ENCODE data around the gene RHEB. TPM values are rescaled to one million over a fixed set of nuclear protein-coding genes. Genes with fewer than 3 reads are reported as not detected.

RHEB gene
- total and polyA plus RNA-seq, 5 donors = 115 to 217 (median 125) TPM

DNA sequence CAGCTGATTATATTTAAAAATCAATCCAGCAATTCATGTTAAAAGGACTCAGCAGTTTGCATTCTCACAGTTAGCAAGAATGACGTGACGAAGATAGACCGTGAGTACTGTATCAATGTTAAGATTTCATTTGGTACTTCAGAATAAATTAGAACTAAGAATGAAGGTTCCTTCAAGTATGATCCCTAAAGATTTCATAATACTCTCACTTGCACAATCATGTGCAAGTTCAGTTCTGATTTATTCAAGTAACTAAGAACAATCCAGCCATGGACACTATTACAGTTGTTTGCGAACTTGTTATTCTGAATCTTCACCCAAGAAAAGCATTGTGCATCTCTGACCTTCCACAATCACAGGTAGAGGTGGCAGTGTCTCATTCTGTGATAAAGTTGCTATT is 7.7 kb downstream of the RHEB start:
- H3K4me1 ChIP-seq (ENCODE audit: control insufficient read depth, insufficient read depth, low read length) = peaks cover 14% of the 10 kb centered on the region
- peak overlapping the region; percentile 77 for H3K27ac ChIP-seq (ENCODE audit: low read length)
- no peaks in the 10 kb centered on the region for H3K9me3 ChIP-seq (ENCODE audit: control insufficient read depth, low read length)
- ATAC-seq (peak; percentile 17 to 28), DNase-seq (no peak)
- WGBS = 66% methylated on average over 4 of the region's 4 CpGs
- H3K27me3 ChIP-seq (ENCODE audit: control insufficient read depth, insufficient read depth) = no peaks in the 10 kb centered on the region
- intact Hi-C loops (cut with DNase I) = no loop called here
- H3K4me3 ChIP-seq (ENCODE audit: low read length) = no peak overlapping the region

GRCh38 chr7:151511270-151511669 is 8.4 kb downstream of the RHEB start:
- DNase-seq = no peak
- Histone ChIP-seq H3K27ac (ENCODE audit: low read length) (no peak overlapping the region), H3K27me3 (ENCODE audit: control insufficient read depth, insufficient read depth) (no peaks in the 10 kb centered on the region), H3K4me1 (ENCODE audit: control insufficient read depth, insufficient read depth, low read length) (peaks cover 17% of the 10 kb centered on the region), H3K4me3 (ENCODE audit: low read length) (no peak overlapping the region), H3K9me3 (ENCODE audit: control insufficient read depth, low read length) (no peaks in the 10 kb centered on the region)
- intact Hi-C loops (cut with DNase I) = no loop called here
- no peak for ATAC-seq
- 70% methylated on average over 4 of the region's 4 CpGs for WGBS

GRCh38 chr7:151509670-151510333 is 9.9 kb downstream of the RHEB start:
- DNase-seq (no peak), ATAC-seq (no peak)
- no peak overlapping the region for H3K27ac ChIP-seq (ENCODE audit: low read length)
- 66% methylated on average over 5 of the region's 5 CpGs for WGBS
- H3K4me1 ChIP-seq (ENCODE audit: control insufficient read depth, insufficient read depth, low read length) = peaks cover 17% of the 10 kb centered on the region
- no peaks in the 10 kb centered on the region for H3K27me3 ChIP-seq (ENCODE audit: control insufficient read depth, insufficient read depth)
- intact Hi-C loops (cut with DNase I) = no loop called here
- no peak overlapping the region for H3K4me3 ChIP-seq (ENCODE audit: low read length)
- no peaks in the 10 kb centered on the region for H3K9me3 ChIP-seq (ENCODE audit: control insufficient read depth, low read length)

DNA sequence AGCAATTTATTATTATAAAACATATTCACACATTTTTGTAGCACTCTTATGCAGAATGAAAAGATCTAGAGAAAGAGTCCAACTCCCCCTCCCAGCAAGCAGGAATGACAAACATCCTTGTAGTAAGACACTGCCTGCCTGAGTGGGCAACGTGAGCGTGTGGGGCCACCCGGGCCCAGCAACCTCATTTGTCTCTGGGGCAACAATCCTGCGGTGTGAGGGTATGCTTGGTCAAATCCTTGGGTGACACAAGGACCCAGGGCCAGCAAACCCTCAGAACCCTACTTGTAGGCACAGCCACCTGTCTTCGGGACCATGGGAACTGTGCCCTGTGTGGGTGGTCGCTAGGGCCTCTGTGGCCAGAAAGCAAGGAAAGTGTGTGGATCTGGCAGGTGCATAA is 10.7 kb downstream of the RHEB start:
- no peak for ATAC-seq
- 77% methylated on average over 6 of the region's 6 CpGs for WGBS
- no peak overlapping the region for H3K27ac ChIP-seq (ENCODE audit: low read length)
- H3K4me3 ChIP-seq (ENCODE audit: low read length) = no peak overlapping the region
- peaks cover 20% of the 10 kb centered on the region for H3K4me1 ChIP-seq (ENCODE audit: control insufficient read depth, insufficient read depth, low read length)
- DNase-seq = no peak
- no peaks in the 10 kb centered on the region for H3K9me3 ChIP-seq (ENCODE audit: control insufficient read depth, low read length)
- H3K27me3 ChIP-seq (ENCODE audit: control insufficient read depth, insufficient read depth) = no peaks in the 10 kb centered on the region
- intact Hi-C loops (cut with DNase I) = no loop called here

- Histone ChIP-seq H3K27ac (ENCODE audit: low read length) (no peak overlapping the region), H3K4me3 (ENCODE audit: low read length) (no peak overlapping the region), H3K9me3 (ENCODE audit: control insufficient read depth, low read length) (no peaks in the 10 kb centered on the region), H3K27me3 (ENCODE audit: control insufficient read depth, insufficient read depth) (no peaks in the 10 kb centered on the region), H3K4me1 (ENCODE audit: control insufficient read depth, insufficient read depth, low read length) (peaks cover 21% of the 10 kb centered on the region)
- intact Hi-C loops (cut with DNase I) = no loop called here
- WGBS = 64% methylated on average over 2 of the region's 2 CpGs
- ATAC-seq (no peak), DNase-seq (no peak)
Observed at GRCh38 chr7:151507806-151508205, 11.9 kb downstream of the RHEB start.

DNA sequence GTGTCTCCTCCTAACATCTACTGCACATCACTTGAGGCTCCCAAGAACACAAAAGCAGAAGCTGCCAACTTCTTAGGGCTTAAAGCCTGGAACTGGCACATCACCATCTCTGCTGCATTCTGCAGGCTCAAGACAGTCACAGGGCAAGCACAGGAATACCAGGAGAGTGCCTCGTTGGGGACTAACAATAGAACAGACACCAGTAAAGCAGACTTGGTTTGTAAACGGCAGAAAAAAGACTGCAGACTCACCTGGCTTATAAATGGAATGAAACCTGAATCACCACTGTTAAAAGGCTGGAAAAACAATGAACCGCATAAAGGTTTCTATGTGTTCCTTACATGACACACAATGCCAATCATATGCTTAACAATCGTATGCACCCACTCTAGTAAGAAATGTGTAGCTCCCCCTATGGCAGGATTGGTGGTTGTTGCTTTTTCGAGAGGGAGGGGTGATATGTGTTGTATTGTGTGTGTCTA is 12.8 kb downstream of the RHEB start:
- ATAC-seq (peak in 1 of 2 donors; percentile 44), DNase-seq (no peak)
- Histone ChIP-seq H3K27me3 (ENCODE audit: control insufficient read depth, insufficient read depth) (no peaks in the 10 kb centered on the region), H3K9me3 (ENCODE audit: control insufficient read depth, low read length) (no peaks in the 10 kb centered on the region), H3K27ac (ENCODE audit: low read length) (peak overlapping the region; percentile 48), H3K4me3 (ENCODE audit: low read length) (no peak overlapping the region), H3K4me1 (ENCODE audit: control insufficient read depth, insufficient read depth, low read length) (peaks cover 19% of the 10 kb centered on the region)
- intact Hi-C loops (cut with DNase I) = no loop called here
- 53% methylated on average over 5 of the region's 5 CpGs for WGBS

- WGBS = 94% methylated on average over 4 of the region's 4 CpGs
- H3K27ac ChIP-seq (ENCODE audit: low read length) = no peak overlapping the region
- intact Hi-C loops (cut with DNase I) = no loop called here
Observed at GRCh38 chr7:151505836-151506468, 13.7 kb downstream of the RHEB start.

DNA sequence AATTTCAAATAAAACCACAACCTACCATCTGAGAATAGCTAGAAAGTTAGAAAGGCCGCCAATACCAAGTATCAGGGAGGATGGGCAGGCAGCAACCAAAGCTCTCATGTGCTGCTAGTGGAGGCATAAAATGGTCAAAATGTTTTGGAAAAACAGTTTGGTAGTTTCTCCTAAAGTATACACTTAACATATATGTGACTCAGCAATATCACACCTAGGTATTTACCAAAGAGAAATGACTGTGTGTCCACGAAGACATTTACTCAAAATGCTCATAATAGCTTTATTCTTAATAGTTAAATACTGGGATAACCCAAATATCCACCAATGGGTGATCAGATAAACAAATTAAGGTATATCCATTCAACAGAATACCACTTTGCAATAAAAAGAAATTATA is 14.3 kb downstream of the RHEB start:
- no peak overlapping the region for H3K27ac ChIP-seq (ENCODE audit: low read length)
- no peaks in the 10 kb centered on the region for H3K9me3 ChIP-seq (ENCODE audit: control insufficient read depth, low read length)
- intact Hi-C loops (cut with DNase I) = no loop called here
- 91% methylated on average over 2 of the region's 2 CpGs for WGBS
- ATAC-seq (no peak), DNase-seq (no peak)
- no peak overlapping the region for H3K4me3 ChIP-seq (ENCODE audit: low read length)
- peaks cover 19% of the 10 kb centered on the region for H3K4me1 ChIP-seq (ENCODE audit: control insufficient read depth, insufficient read depth, low read length)
- H3K27me3 ChIP-seq (ENCODE audit: control insufficient read depth, insufficient read depth) = no peaks in the 10 kb centered on the region

More at GRCh38 chr7:151505836-151506468, 13.7 kb downstream of the RHEB start:
- DNase-seq (no peak), ATAC-seq (no peak)
- Histone ChIP-seq H3K27me3 (ENCODE audit: control insufficient read depth, insufficient read depth) (no peaks in the 10 kb centered on the region), H3K4me1 (ENCODE audit: control insufficient read depth, insufficient read depth, low read length) (peaks cover 19% of the 10 kb centered on the region), H3K9me3 (ENCODE audit: control insufficient read depth, low read length) (no peaks in the 10 kb centered on the region), H3K4me3 (ENCODE audit: low read length) (no peak overlapping the region)

DNA sequence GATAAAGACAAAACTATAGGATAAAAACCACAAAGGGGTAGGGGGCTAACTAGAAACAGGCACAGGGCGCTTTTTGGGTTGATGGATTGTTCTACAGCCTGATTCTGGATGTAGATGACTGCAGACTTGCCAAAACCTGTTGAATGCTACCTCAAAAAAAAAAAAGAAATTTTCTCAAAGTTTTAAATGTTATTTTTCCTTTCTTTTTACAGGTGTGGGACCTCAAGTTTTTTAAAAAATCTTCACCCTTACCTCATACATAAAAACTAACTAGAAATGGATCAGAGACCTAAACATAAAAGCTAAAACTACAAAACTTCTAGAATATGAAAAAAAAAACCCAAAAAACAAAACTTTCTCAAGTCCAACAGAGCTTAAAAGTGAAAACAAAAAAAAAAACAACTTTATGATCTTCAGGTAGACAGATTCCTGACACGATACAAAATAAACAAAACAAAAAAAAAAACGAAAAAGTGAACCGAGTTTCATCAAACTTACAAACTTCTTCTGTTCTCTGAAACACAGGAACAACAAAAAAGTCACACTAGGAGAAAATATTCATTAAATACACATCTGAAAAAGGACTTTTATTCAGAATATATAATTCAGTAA is 14.9 kb downstream of the RHEB start:
- H3K27me3 ChIP-seq (ENCODE audit: control insufficient read depth, insufficient read depth) = no peaks in the 10 kb centered on the region

GRCh38 chr7:151503902-151504714 is 15.6 kb downstream of the RHEB start:
- Histone ChIP-seq H3K4me3 (ENCODE audit: low read length) (no peak overlapping the region), H3K4me1 (ENCODE audit: control insufficient read depth, insufficient read depth, low read length) (peaks cover 13% of the 10 kb centered on the region), H3K9me3 (ENCODE audit: control insufficient read depth, low read length) (no peaks in the 10 kb centered on the region), H3K27ac (ENCODE audit: low read length) (peak overlapping the region; percentile 25), H3K27me3 (ENCODE audit: control insufficient read depth, insufficient read depth) (no peaks in the 10 kb centered on the region)
- WGBS = 78% methylated on average over 7 of the region's 7 CpGs
- ATAC-seq (peak; percentile 81 to 85), DNase-seq (peak in 1 of 3 donors; percentile 30)
- intact Hi-C loops (cut with DNase I) = no loop called here

More for the DNA sequence above, 14.9 kb downstream of the RHEB start:
- H3K27ac ChIP-seq (ENCODE audit: low read length) = no peak overlapping the region
- DNase-seq = no peak
- H3K4me3 ChIP-seq (ENCODE audit: low read length) = no peak overlapping the region
- intact Hi-C loops (cut with DNase I) = no loop called here
- H3K4me1 ChIP-seq (ENCODE audit: control insufficient read depth, insufficient read depth, low read length) = peaks cover 16% of the 10 kb centered on the region
- no peak for ATAC-seq
- H3K9me3 ChIP-seq (ENCODE audit: control insufficient read depth, low read length) = no peaks in the 10 kb centered on the region
- 90% methylated on average over 4 of the region's 4 CpGs for WGBS

GRCh38 chr7:151501676-151502075 is 18.0 kb downstream of the RHEB start:
- intact Hi-C loops (cut with DNase I) = no loop called here
- no peaks in the 10 kb centered on the region for H3K27me3 ChIP-seq (ENCODE audit: control insufficient read depth, insufficient read depth)
- H3K4me1 ChIP-seq (ENCODE audit: control insufficient read depth, insufficient read depth, low read length) = peaks cover 14% of the 10 kb centered on the region
- no peak overlapping the region for H3K27ac ChIP-seq (ENCODE audit: low read length)
- DNase-seq = no peak
- no peak for ATAC-seq
- no peaks in the 10 kb centered on the region for H3K9me3 ChIP-seq (ENCODE audit: control insufficient read depth, low read length)
- WGBS = 97% methylated on average over 15 of the region's 15 CpGs
- no peak overlapping the region for H3K4me3 ChIP-seq (ENCODE audit: low read length)
